HUES48 (cell line): ENCODE measurements around the gene CAND2.

Experiments
- H3K27ac ChIP-seq: one replicate; pipeline ENCODE4 v1.7.0; 2013; ENCODE audit warnings: low read depth, low read length, inconsistent platforms
- H3K27me3 ChIP-seq: 2 replicates; pipeline ENCODE4 v1.6.1; 2013; ENCODE audit warnings: mild to moderate bottlenecking, low read length; ENCODE audit not compliant: control insufficient read depth, insufficient read depth
- H3K36me3 ChIP-seq: 2 replicates; pipeline ENCODE4 v1.6.1; 2013; ENCODE audit warnings: low read length; ENCODE audit not compliant: control insufficient read depth, insufficient read depth
- H3K4me1 ChIP-seq: 2 replicates; pipeline ENCODE4 v1.6.1; 2013; ENCODE audit warnings: mild to moderate bottlenecking, low read length; ENCODE audit not compliant: control insufficient read depth, insufficient read depth
- H3K4me3 ChIP-seq: 2 replicates; pipeline ENCODE4 v1.5.1; 2013; ENCODE audit warnings: mild to moderate bottlenecking, low read depth, low read length
- H3K9ac ChIP-seq: 2 replicates; pipeline ENCODE4 v1.6.1; 2013; ENCODE audit warnings: mild to moderate bottlenecking, low read depth, low read length, moderate library complexity
- H3K9me3 ChIP-seq: 2 replicates; pipeline ENCODE4 v1.6.1; 2013; ENCODE audit warnings: low read length; ENCODE audit not compliant: control insufficient read depth, insufficient read depth

Gene CAND2

GRCh38 chr3:12818773-12819172, 22.3 kb downstream of the CAND2 start:
- Histone ChIP-seq H3K27me3 (no peaks in the 10 kb centered on the region), H3K9ac (no peak overlapping the region), H3K4me3 (no peak overlapping the region), H3K9me3 (no peaks in the 10 kb centered on the region), H3K27ac (no peak overlapping the region), H3K4me1 (no peaks in the 10 kb centered on the region), H3K36me3 (peaks cover 44% of the 10 kb centered on the region)

GRCh38 chr3:12822725-12823373, 26.4 kb downstream of the CAND2 start:
- no peak overlapping the region for H3K27ac ChIP-seq
- no peak overlapping the region for H3K4me3 ChIP-seq
- no peaks in the 10 kb centered on the region for H3K9me3 ChIP-seq
- peaks cover 13% of the 10 kb centered on the region for H3K36me3 ChIP-seq
- H3K9ac ChIP-seq, result no peak overlapping the region
- H3K4me1 ChIP-seq, result no peaks in the 10 kb centered on the region
- H3K27me3 ChIP-seq, result no peaks in the 10 kb centered on the region

- Histone ChIP-seq H3K27me3 (no peaks in the 10 kb centered on the region), H3K27ac (no peak overlapping the region), H3K9me3 (no peaks in the 10 kb centered on the region), H3K4me3 (no peak overlapping the region), H3K4me1 (no peaks in the 10 kb centered on the region), H3K9ac (no peak overlapping the region), H3K36me3 (peaks cover 15% of the 10 kb centered on the region)
Observed at GRCh38 chr3:12824299-12824698, 27.8 kb downstream of the CAND2 start.

GRCh38 chr3:12825156-12825555, 28.7 kb downstream of the CAND2 start:
- no peaks in the 10 kb centered on the region for H3K4me1 ChIP-seq
- no peaks in the 10 kb centered on the region for H3K9me3 ChIP-seq
- H3K27ac ChIP-seq, result no peak overlapping the region
- H3K4me3 ChIP-seq, result no peak overlapping the region
- H3K36me3 ChIP-seq, result peaks cover 23% of the 10 kb centered on the region
- H3K9ac ChIP-seq, result no peak overlapping the region
- H3K27me3 ChIP-seq, result no peaks in the 10 kb centered on the region

- Histone ChIP-seq H3K27me3 (no peaks in the 10 kb centered on the region), H3K36me3 (peaks cover 50% of the 10 kb centered on the region), H3K9me3 (no peaks in the 10 kb centered on the region), H3K4me1 (peaks cover 4% of the 10 kb centered on the region; the same call in 1 of the 2 replicates), H3K27ac (no peak overlapping the region), H3K9ac (no peak overlapping the region), H3K4me3 (no peak overlapping the region)
Observed at GRCh38 chr3:12828751-12829150, 32.3 kb downstream of the CAND2 start.

- no peaks in the 10 kb centered on the region for H3K27me3 ChIP-seq
- H3K4me3 ChIP-seq, result no peak overlapping the region
- no peak overlapping the region for H3K9ac ChIP-seq
- no peak overlapping the region for H3K27ac ChIP-seq
- H3K4me1 ChIP-seq, result peaks cover 10% of the 10 kb centered on the region; the same call in 1 of the 2 replicates
- H3K36me3 ChIP-seq, result peaks cover 57% of the 10 kb centered on the region
- H3K9me3 ChIP-seq, result no peaks in the 10 kb centered on the region
Observed at GRCh38 chr3:12829404-12829803, 32.9 kb downstream of the CAND2 start.

GRCh38 chr3:12829886-12830784, 33.7 kb downstream of the CAND2 start:
- peaks cover 64% of the 10 kb centered on the region for H3K36me3 ChIP-seq
- no peaks in the 10 kb centered on the region for H3K27me3 ChIP-seq
- no peaks in the 10 kb centered on the region for H3K9me3 ChIP-seq
- H3K4me1 ChIP-seq, result peaks cover 11% of the 10 kb centered on the region; the same call in 1 of the 2 replicates
- no peak overlapping the region for H3K9ac ChIP-seq
- no peak overlapping the region for H3K4me3 ChIP-seq
- H3K27ac ChIP-seq, result peak overlapping the region; percentile 11

- Histone ChIP-seq H3K27me3 (no peaks in the 10 kb centered on the region), H3K4me1 (peaks cover 15% of the 10 kb centered on the region; the same call in 1 of the 2 replicates), H3K9me3 (no peaks in the 10 kb centered on the region), H3K9ac (no peak overlapping the region), H3K36me3 (peaks cover 67% of the 10 kb centered on the region), H3K4me3 (no peak overlapping the region), H3K27ac (peak overlapping the region; percentile 33)
Observed at GRCh38 chr3:12830785-12831156, 34.3 kb downstream of the CAND2 start.

- Histone ChIP-seq H3K9me3 (no peaks in the 10 kb centered on the region), H3K4me3 (no peak overlapping the region), H3K9ac (no peak overlapping the region), H3K27me3 (no peaks in the 10 kb centered on the region), H3K27ac (peak overlapping the region; percentile 33), H3K4me1 (peaks cover 15% of the 10 kb centered on the region; the same call in 1 of the 2 replicates), H3K36me3 (peaks cover 70% of the 10 kb centered on the region)
Observed at GRCh38 chr3:12831301-12831866, 34.9 kb downstream of the CAND2 start.

- Histone ChIP-seq H3K9me3 (no peaks in the 10 kb centered on the region), H3K27ac (peak overlapping the region; percentile 60), H3K36me3 (peaks cover 82% of the 10 kb centered on the region), H3K27me3 (no peaks in the 10 kb centered on the region), H3K4me3 (no peak overlapping the region), H3K4me1 (peaks cover 15% of the 10 kb centered on the region; the same call in 1 of the 2 replicates), H3K9ac (no peak overlapping the region)
Observed at GRCh38 chr3:12832350-12833221, 36.1 kb downstream of the CAND2 start.
